GM12878 (cell line): ENCODE data around the gene CCL2. TPM values are rescaled to one million over a fixed set of nuclear protein-coding genes. Genes with fewer than 3 reads are reported as not detected.

Experiments
- ATAC-seq: fragments of 200-7000 bp; cut with Tn5 transposase; 3 replicates; pipeline ENCODE4 v1.9.1; 2020; ENCODE audit warnings: mild to moderate bottlenecking, moderate library complexity
- BruUV-seq: library from RNA; stranded (reverse); fragments of 400-500 nt; replicated peaks from 2 replicates; lab custom pipeline; 2021; lab: Mats Ljungman, UMichigan
- CTCF ChIA-PET: fragments of 300-600 bp; sonication (Branson Sonifier 250); formaldehyde crosslinking; extraction: SDS; loops from one replicate; lab custom pipeline; 2021; ENCODE audit warnings: inconsistent platforms; lab: Yijun Ruan, JAX
- POLR2A ChIA-PET: fragments of 350-600 bp; formaldehyde crosslinking; extraction: SDS; loops from one replicate; lab custom pipeline; 2021; ENCODE audit warnings: inconsistent platforms; lab: Charles Lee
- RAD21 ChIA-PET: fragments of 300-600 bp; sonication (Branson Sonifier 250); formaldehyde crosslinking; loops from one replicate; lab custom pipeline; 2023; ENCODE audit warnings: antibody characterized with exemption; ENCODE audit not compliant: unreplicated experiment; lab: Charles Lee
- SMC1A ChIA-PET: fragments of 300-600 bp; sonication (Branson Sonifier 250); formaldehyde crosslinking; loops from one replicate; lab custom pipeline; 2023; ENCODE audit not compliant: unreplicated experiment, uncharacterized antibody; lab: Charles Lee
- DNase-seq: peaks from one replicate; pipeline ENCODE4 v3.0.0-alpha.2; 2011; ENCODE audit warnings: low read depth, low spot score
- FAIRE-seq: peaks from 3 replicates; lab custom pipeline; 2011; peaks lifted over from hg19 to GRCh38; lab: Jason Lieb, UNC
- H2AFZ ChIP-seq: 2 replicates; pipeline ENCODE4 v1.6.0; 2011; ENCODE audit warnings: low read depth, low read length, control low read depth; ENCODE audit not compliant: control insufficient read depth
- H3K27ac ChIP-seq: 2 replicates; pipeline ENCODE4 v1.5.1; 2011; ENCODE audit warnings: control low read depth; ENCODE audit not compliant: control insufficient read depth, insufficient read depth
- H3K27me3 ChIP-seq, 2 experiments: replicated peaks in 1 of 2; 2 replicates each; pipeline versions ENCODE4 v1.6.0 to v1.6.1; 2011; ENCODE audit warnings: low read length in 1 of 2; ENCODE audit not compliant: control insufficient read depth in 2 of 2, insufficient read depth in 2 of 2
- H3K36me3 ChIP-seq, 2 experiments: 2 replicates each; pipeline ENCODE4 v1.5.1; 2011; ENCODE audit warnings: low read length in 1 of 2; ENCODE audit not compliant: control insufficient read depth in 2 of 2, insufficient read depth in 2 of 2
- H3K4me1 ChIP-seq: 2 replicates; pipeline ENCODE4 v1.6.1; 2011; ENCODE audit warnings: mild to moderate bottlenecking, low read length, moderate library complexity, mixed read lengths; ENCODE audit not compliant: control insufficient read depth, insufficient read depth
- H3K4me2 ChIP-seq: 2 replicates; pipeline ENCODE4 v1.6.0; 2011; ENCODE audit warnings: control low read depth; ENCODE audit not compliant: control insufficient read depth, insufficient read depth
- H3K4me3 ChIP-seq: fragments of 200-600 bp; sonication (generic); 2 replicates; pipeline ENCODE4 v1.5.1; 2016
- H3K79me2 ChIP-seq: 2 replicates; pipeline ENCODE4 v1.6.0; 2011; ENCODE audit warnings: low read length; ENCODE audit not compliant: control insufficient read depth, insufficient read depth
- H3K9ac ChIP-seq: 2 replicates; pipeline ENCODE4 v1.8.0; 2011; ENCODE audit warnings: low read length, control low read depth, mixed read lengths; ENCODE audit not compliant: control insufficient read depth, insufficient read depth
- H3K9me3 ChIP-seq: replicated peaks from 3 replicates; pipeline ENCODE4 v1.5.1; 2011; ENCODE audit warnings: mild to moderate bottlenecking, low read length; ENCODE audit not compliant: control insufficient read depth, insufficient read depth
- H4K20me1 ChIP-seq: 2 replicates; pipeline ENCODE4 v1.6.0; 2011; ENCODE audit not compliant: control insufficient read depth, insufficient read depth
- ATF2 ChIP-seq: IDR thresholded peaks from 2 replicates; pipeline ENCODE4 v1.6.1; 2012; ENCODE audit warnings: low read length, inconsistent platforms
- CBFB ChIP-seq: IDR thresholded peaks from 2 replicates; pipeline ENCODE4 v1.6.1; 2016; ENCODE audit warnings: antibody characterized with exemption, low read depth
- CBX5 ChIP-seq: sonication (generic); IDR thresholded peaks from 2 replicates; pipeline ENCODE4 v1.6.1; 2016; ENCODE audit warnings: low read depth, moderate library complexity, mild to moderate bottlenecking, inconsistent platforms
- KLF5 ChIP-seq: fragments of 450-650 bp; IDR thresholded peaks from 2 replicates; pipeline ENCODE4 v1.6.1; 2014; ENCODE audit warnings: mild to moderate bottlenecking; ENCODE audit not compliant: partially characterized antibody
- MYC ChIP-seq: IDR thresholded peaks from 2 replicates; pipeline ENCODE4 v1.6.1; 2011; ENCODE audit warnings: mild to moderate bottlenecking, low read length, moderate library complexity, inconsistent platforms; ENCODE audit not compliant: insufficient read depth, insufficient replicate concordance, insufficient read length, severe bottlenecking
- NFYA ChIP-seq: IDR thresholded peaks from 2 replicates; pipeline ENCODE4 v1.6.1; 2011; ENCODE audit warnings: low read depth, mild to moderate bottlenecking, low read length, improper control_type of control experiment, borderline replicate concordance
- RELA ChIP-seq: fragments of 450-650 bp; IDR thresholded peaks from 2 replicates; pipeline ENCODE4 v1.8.0; 2014; ENCODE audit warnings: borderline replicate concordance; ENCODE audit not compliant: partially characterized antibody
- RUNX3 ChIP-seq: IDR thresholded peaks from 2 replicates; pipeline ENCODE4 v1.6.1; 2012; ENCODE audit warnings: low read length, inconsistent platforms
- TBL1XR1 ChIP-seq: IDR thresholded peaks from 2 replicates; pipeline ENCODE4 v1.6.1; 2012; ENCODE audit warnings: low read depth, low read length, improper control_type of control experiment
- WGBS: methylation state at CpG from one replicate; pipeline ENCODE4 v1.1.6; 2016; ENCODE audit warnings: low lambda C conversion rate; ENCODE audit not compliant: insufficient replicate concordance, insufficient coverage; ENCODE audit errors: missing lambda C conversion rate; 5-methylcytosine and 5-hydroxymethylcytosine counted together
- in situ Hi-C: fragments of 300-500 bp; cut with MboI; formaldehyde crosslinking; loops from 9 replicates; pipeline ENCODE4 v1.14.3; 2018; ENCODE audit warnings: mixed read lengths
- intact Hi-C: fragments of 100-400 bp; cut with micrococcal nuclease; formaldehyde crosslinking; loops from one replicate; pipeline ENCODE4 v1.14.2; 2022; ENCODE audit not compliant: unreplicated experiment
- polyA plus RNA-seq, 11 experiments: library from polyadenylated mRNA; depleted of rRNA in 4 of 11; unstranded in 6 of 11; stranded (reverse) in 5 of 11; fragments of >200 nt; fragmentation: Nextera tagmentation in 4 of 11; fragmentation: Illumina TruSeq in 1 of 11; extraction: Ambion mirVana in 4 of 11; extraction: Trizol in 1 of 11; gene quantifications; 1 replicate in 1 of 11; 2 replicates in 10 of 11; pipeline versions ENCODE4 v1.2.1 to v1.2.3, GENCODE V29; 2011 to 2016; ENCODE audit warnings: inconsistent platforms in 2 of 11, missing spikeins in 2 of 11, low read depth in 1 of 11
- total RNA-seq, 4 experiments: library from RNA; depleted of rRNA in 3 of 4; stranded (reverse); fragments of >200 nt in 3 of 4; fragmentation: Illumina TruSeq in 1 of 4; extraction: Trizol in 1 of 4; gene quantifications; 2 replicates each; pipeline versions ENCODE4 v1.2.1 to v1.2.3, GENCODE V29; 2013 to 2021

Gene CCL2
- total and polyA plus RNA-seq, 10 of the 15 experiments (the other 5 are each of a cell fraction or from before 2014, with no cell fraction given): 0.16 to 0.18 TPM; not detected in 8

GRCh38 chr17:34237458-34237857 is 17.6 kb upstream of the CCL2 start:
- ChIA-PET SMC1A (interaction anchor here (0.6 kb wide), 1 partner anchor 92 kb away, joined by 3 read pairs; no protein-coding TSS in a partner anchor), POLR2A (no interaction called here), RAD21 (no interaction called here)
- no peak overlapping the region for H2AFZ ChIP-seq
- H3K27me3 ChIP-seq: no peaks in the 10 kb centered on the region
- FAIRE-seq (no peak), ATAC-seq (no peak), DNase-seq (no peak)
- no peak overlapping the region for H3K9ac ChIP-seq
- no peaks in the 10 kb centered on the region for H3K9me3 ChIP-seq
- no peak overlapping the region for H3K4me3 ChIP-seq
- WGBS: 0% methylated on average over 3 of the region's 3 CpGs
- in situ Hi-C loops (no loop called here), intact Hi-C loops (no loop called here)
- H3K79me2 ChIP-seq: no peaks in the 10 kb centered on the region
- no peak overlapping the region for H3K27ac ChIP-seq
- no peaks in the 10 kb centered on the region for H3K36me3 ChIP-seq
- BruUV-seq: no TSS peak
- no peak overlapping the region for H3K4me2 ChIP-seq
- H4K20me1 ChIP-seq: no peaks in the 10 kb centered on the region
- peaks cover 7% of the 10 kb centered on the region for H3K4me1 ChIP-seq
- no peak for TF ChIP-seq ATF2
- no peak for TF ChIP-seq MYC
- no peak for TF ChIP-seq CBFB
- TF ChIP-seq, all 136 proteins: peak for 0
- CTCF ChIA-PET: interaction anchor here (0.6 to 1.6 kb wide), 3 partner anchors 37 to 123 kb away, joined by 3 to 4 read pairs (median 3); no protein-coding TSS in a partner anchor

GRCh38 chr17:34241062-34241461 is 14.0 kb upstream of the CCL2 start:
- no peaks in the 10 kb centered on the region for H3K27me3 ChIP-seq
- WGBS: 8% methylated on average over 4 of the region's 4 CpGs
- H3K4me1 ChIP-seq: peaks cover 23% of the 10 kb centered on the region
- no peaks in the 10 kb centered on the region; the same call in 2 of the 3 replicates for H3K9me3 ChIP-seq
- no peak overlapping the region for H2AFZ ChIP-seq
- ATAC-seq: no peak; the same call in 2 of the 3 replicates
- RAD21 ChIA-PET: no interaction called here
- in situ Hi-C loops (no loop called here), intact Hi-C loops (loop anchor here (5.0 kb wide), 1 partner anchor 39 kb away; no protein-coding TSS in a partner anchor)
- no peaks in the 10 kb centered on the region for H3K36me3 ChIP-seq
- H3K27ac ChIP-seq: no peak overlapping the region
- DNase-seq: no peak
- H3K9ac ChIP-seq: no peak overlapping the region
- SMC1A ChIA-PET: interaction anchor here (1.2 kb wide), 1 partner anchor 120 kb away, joined by 4 read pairs; no protein-coding TSS in a partner anchor
- no TSS peak for BruUV-seq
- H3K4me3 ChIP-seq: no peak overlapping the region
- no peaks in the 10 kb centered on the region for H4K20me1 ChIP-seq
- no peak overlapping the region for H3K4me2 ChIP-seq
- TF ChIP-seq TBL1XR1: no peak
- no peak for TF ChIP-seq NFYA
- TF ChIP-seq CBX5: no peak
- TF ChIP-seq RELA: no peak
- no peak for TF ChIP-seq KLF5
- no peak for TF ChIP-seq RUNX3
- POLR2A ChIA-PET: no interaction called here
- H3K79me2 ChIP-seq: no peaks in the 10 kb centered on the region
- FAIRE-seq: no peak
- CTCF ChIA-PET: interaction anchor here (2.2 kb wide), 1 partner anchor 121 kb away, joined by 9 read pairs; no protein-coding TSS in a partner anchor
